ENCODE data around the gene B3GALNT2.

- TF ChIP-seq CTCF (IDR thresholded peaks at IDR 0.05) (no peak), EZH2 (IDR thresholded peaks at IDR 0.05; ENCODE audit: borderline replicate concordance, insufficient read depth, low read depth, low read length, poor library complexity, severe bottlenecking) (no peak)
Measured at GRCh38 chr1:235442788-235443429, 61.3 kb downstream of the B3GALNT2 start.
